ENCODE measurements around the gene MSH6.

The MSH6 gene

GRCh38 chr2:47771211-47771610 lies 11.7 kb upstream of the MSH6 start:
- no peak overlapping the region for H3K27ac ChIP-seq
- TF ChIP-seq CTCF (conservative IDR thresholded peaks at IDR 0.05): no peak

GRCh38 chr2:47772343-47772742 lies 10.6 kb upstream of the MSH6 start:
- no peak for TF ChIP-seq CTCF (conservative IDR thresholded peaks at IDR 0.05)
- H3K27ac ChIP-seq: no peak overlapping the region

- no peak for TF ChIP-seq CTCF (conservative IDR thresholded peaks at IDR 0.05)
These were observed 8.4 kb upstream of the MSH6 start for GRCh38 chr2:47774567-47774966.

GRCh38 chr2:47777277-47777937 lies 5.5 kb upstream of the MSH6 start:
- no peak for TF ChIP-seq CTCF (conservative IDR thresholded peaks at IDR 0.05)
- H3K27ac ChIP-seq: no peak overlapping the region

More at GRCh38 chr2:47774567-47774966, 8.4 kb upstream of the MSH6 start:
- no peak overlapping the region for H3K27ac ChIP-seq

GRCh38 chr2:47778698-47779425 lies 4.1 kb upstream of the MSH6 start:
- H3K27ac ChIP-seq: no peak overlapping the region
- TF ChIP-seq CTCF (conservative IDR thresholded peaks at IDR 0.05): no peak

GRCh38 chr2:47779426-47779790 lies 3.5 kb upstream of the MSH6 start:
- no peak overlapping the region for H3K27ac ChIP-seq
- no peak for TF ChIP-seq CTCF (conservative IDR thresholded peaks at IDR 0.05)

GRCh38 chr2:47782381-47782670 lies 619 bp upstream of the MSH6 start:
- TF ChIP-seq CTCF (conservative IDR thresholded peaks at IDR 0.05): no peak
- peak overlapping the region; percentile 89 for H3K27ac ChIP-seq

Measured in VCaP (cell line).